ENCODE data around the gene IFNA2.

DNA sequence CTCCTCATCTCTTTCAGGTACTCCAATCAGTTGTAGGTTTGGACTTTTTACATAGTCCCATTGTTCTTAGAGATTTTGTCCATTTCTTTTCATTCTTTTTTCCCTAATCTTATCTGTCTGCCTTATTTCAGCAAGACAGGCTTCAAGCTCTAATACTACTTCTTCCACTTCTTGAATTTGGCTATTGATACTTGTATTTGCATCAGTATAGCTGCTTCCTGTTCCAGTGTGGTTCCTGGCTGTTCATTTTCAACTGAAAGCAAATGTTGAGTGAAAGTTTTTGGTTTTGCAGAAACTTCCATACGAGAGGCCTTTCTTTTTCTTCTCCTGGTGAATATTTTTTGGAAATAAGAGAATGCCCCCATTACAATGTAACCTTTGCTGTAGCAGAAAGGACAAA is 43.0 kb upstream of the IFNA2 start:
- TF ChIP-seq EZH2 (IDR thresholded peaks at IDR 0.05; ENCODE audit: borderline replicate concordance, low read depth, low read length, poor library complexity, severe bottlenecking), result no peak
- TF ChIP-seq, protein P1, sequence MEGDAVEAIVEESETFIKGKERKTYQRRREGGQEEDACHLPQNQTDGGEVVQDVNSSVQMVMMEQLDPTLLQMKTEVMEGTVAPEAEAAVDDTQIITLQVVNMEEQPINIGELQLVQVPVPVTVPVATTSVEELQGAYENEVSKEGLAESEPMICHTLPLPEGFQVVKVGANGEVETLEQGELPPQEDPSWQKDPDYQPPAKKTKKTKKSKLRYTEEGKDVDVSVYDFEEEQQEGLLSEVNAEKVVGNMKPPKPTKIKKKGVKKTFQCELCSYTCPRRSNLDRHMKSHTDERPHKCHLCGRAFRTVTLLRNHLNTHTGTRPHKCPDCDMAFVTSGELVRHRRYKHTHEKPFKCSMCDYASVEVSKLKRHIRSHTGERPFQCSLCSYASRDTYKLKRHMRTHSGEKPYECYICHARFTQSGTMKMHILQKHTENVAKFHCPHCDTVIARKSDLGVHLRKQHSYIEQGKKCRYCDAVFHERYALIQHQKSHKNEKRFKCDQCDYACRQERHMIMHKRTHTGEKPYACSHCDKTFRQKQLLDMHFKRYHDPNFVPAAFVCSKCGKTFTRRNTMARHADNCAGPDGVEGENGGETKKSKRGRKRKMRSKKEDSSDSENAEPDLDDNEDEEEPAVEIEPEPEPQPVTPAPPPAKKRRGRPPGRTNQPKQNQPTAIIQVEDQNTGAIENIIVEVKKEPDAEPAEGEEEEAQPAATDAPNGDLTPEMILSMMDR (conservative IDR thresholded peaks at IDR 0.05; ENCODE audit: low read depth, low read length), result no peak
